H1 (cell line): ENCODE data around the gene FBXO28. TPM values are rescaled to one million over a fixed set of nuclear protein-coding genes. Genes with fewer than 3 reads are reported as not detected.

Source experiments
- CTCF ChIA-PET: fragments of 300-600 bp; sonication (Branson Sonifier 250); formaldehyde crosslinking; loops from one replicate; lab custom pipeline; 2021; ENCODE audit not compliant: partially characterized antibody; lab: Charles Lee
- POLR2A ChIA-PET: fragments of 300-600 bp; sonication (Branson Sonifier 250); formaldehyde crosslinking; loops from one replicate; lab custom pipeline; 2021; ENCODE audit warnings: inconsistent platforms; ENCODE audit not compliant: partially characterized antibody; lab: Charles Lee
- DNase-seq, 2 experiments: peaks; one replicate each; pipeline versions ENCODE4 v3.0.0 to v3.0.0-alpha.2; 2010 to 2022; ENCODE audit warnings: low spot score in 2 of 2, low read depth in 1 of 2, mixed read lengths in 1 of 2
- FAIRE-seq: peaks from 2 replicates; lab custom pipeline; 2011; peaks lifted over from hg19 to GRCh38; lab: Jason Lieb, UNC
- H2AFZ ChIP-seq: 2 replicates; pipeline ENCODE4 v1.8.1; 2012; ENCODE audit warnings: low read length, inconsistent platforms
- H2AK5ac ChIP-seq: 2 replicates; pipeline ENCODE4 v1.6.1; 2013; ENCODE audit warnings: low read depth, low read length
- H2BK120ac ChIP-seq: replicated peaks from 2 replicates; pipeline ENCODE3; 2013; ENCODE audit warnings: low read depth, low read length, inconsistent platforms
- H2BK12ac ChIP-seq: 2 replicates; pipeline ENCODE4 v1.6.1; 2013; ENCODE audit warnings: low read depth, low read length
- H2BK15ac ChIP-seq: 2 replicates; pipeline ENCODE4 v1.6.1; 2013; ENCODE audit warnings: low read length
- H2BK20ac ChIP-seq: 2 replicates; pipeline ENCODE4 v1.6.1; 2013; ENCODE audit warnings: low read length
- H2BK5ac ChIP-seq: 2 replicates; pipeline ENCODE4 v1.6.1; 2013; ENCODE audit warnings: low read depth, low read length
- H3K14ac ChIP-seq: 2 replicates; pipeline ENCODE4 v1.6.1; 2013; ENCODE audit warnings: inconsistent platforms; ENCODE audit not compliant: insufficient read length
- H3K18ac ChIP-seq: 2 replicates; pipeline ENCODE4 v1.6.1; 2013; ENCODE audit warnings: low read length; ENCODE audit errors: extremely low read depth
- H3K23ac ChIP-seq: 2 replicates; pipeline ENCODE4 v1.6.1; 2013; ENCODE audit warnings: inconsistent platforms; ENCODE audit not compliant: insufficient read length
- H3K23me2 ChIP-seq: 2 replicates; pipeline ENCODE4 v1.6.1; 2013; ENCODE audit warnings: low read depth, low read length
- H3K27ac ChIP-seq: 2 replicates; pipeline ENCODE4 v1.6.1; 2011; ENCODE audit warnings: low read depth, low read length, inconsistent platforms
- H3K27me3 ChIP-seq, 4 experiments: replicated peaks in 1 of 4; 1 replicate in 1 of 4; 2 replicates in 3 of 4; pipeline versions ENCODE4 v1.6.1 to v1.8.1; 2011 to 2013; ENCODE audit warnings: low read length in 3 of 4, mild to moderate bottlenecking in 3 of 4, inconsistent platforms in 2 of 4, mixed read lengths in 2 of 4, moderate library complexity in 1 of 4; ENCODE audit not compliant: control insufficient read depth in 3 of 4, insufficient read depth in 3 of 4; ENCODE audit errors: extremely low read depth in 1 of 4
- H3K36me3 ChIP-seq, 4 experiments: 2 replicates each; pipeline versions ENCODE4 v1.6.1 to v1.8.1; 2011 to 2013; ENCODE audit warnings: mild to moderate bottlenecking in 4 of 4, low read length in 3 of 4, moderate library complexity in 2 of 4, control low read depth in 1 of 4, inconsistent platforms in 1 of 4; ENCODE audit not compliant: insufficient read depth in 4 of 4, control insufficient read depth in 2 of 4
- H3K4ac ChIP-seq: replicated peaks from 2 replicates; pipeline ENCODE3; 2013; ENCODE audit warnings: low read length, low read depth, mixed read lengths, inconsistent platforms; ENCODE audit not compliant: insufficient read length
- H3K4me1 ChIP-seq, 4 experiments: replicated peaks in 1 of 4; 1 replicate in 1 of 4; 2 replicates in 3 of 4; pipeline versions ENCODE4 v1.6.1 to v1.8.1; 2011 to 2013; ENCODE audit warnings: low read length in 3 of 4, inconsistent platforms in 2 of 4, mixed read lengths in 1 of 4; ENCODE audit not compliant: insufficient read depth in 4 of 4, control insufficient read depth in 3 of 4
- H3K4me2 ChIP-seq, 2 experiments: 2 replicates each; pipeline versions ENCODE4 v1.6.1 to v1.8.1; 2011 to 2013; ENCODE audit warnings: low read depth in 2 of 2, low read length in 2 of 2, control low read depth in 1 of 2, inconsistent platforms in 1 of 2, mild to moderate bottlenecking in 1 of 2; ENCODE audit not compliant: insufficient read depth in 1 of 2
- H3K4me3 ChIP-seq, 4 experiments: fragments of 200-600, 300-600 bp in 1 of 4; sonication (generic), shearing (Covaris generic), sonication (Bioruptor Twin) in 1 of 4; 2 replicates each; pipeline versions ENCODE4 v1.5.1 to v1.8.1; 2011 to 2016; ENCODE audit warnings: low read length in 4 of 4, low read depth in 3 of 4, control low read depth in 2 of 4, inconsistent platforms in 2 of 4, mild to moderate bottlenecking in 2 of 4, mixed read lengths in 1 of 4, moderate library complexity in 1 of 4; ENCODE audit not compliant: insufficient read depth in 2 of 4; ENCODE audit errors: extremely low read depth in 1 of 4
- H3K56ac ChIP-seq: replicated peaks from 2 replicates; pipeline ENCODE3; 2013; ENCODE audit warnings: low read depth, mild to moderate bottlenecking, mixed read lengths, low read length, inconsistent platforms; ENCODE audit not compliant: insufficient read length
- H3K79me1 ChIP-seq: 2 replicates; pipeline ENCODE4 v1.6.1; 2013; ENCODE audit warnings: low read depth, low read length, control low read depth
- H3K79me2 ChIP-seq, 2 experiments: 2 replicates each; pipeline versions ENCODE4 v1.6.1 to v1.8.1; 2012 to 2013; ENCODE audit warnings: low read length in 2 of 2, mild to moderate bottlenecking in 2 of 2, inconsistent platforms in 1 of 2; ENCODE audit not compliant: insufficient read depth in 2 of 2, control insufficient read depth in 1 of 2
- H3K9ac ChIP-seq, 4 experiments: replicated peaks in 1 of 4; 1 replicate in 1 of 4; 2 replicates in 3 of 4; pipeline versions ENCODE4 v1.6.1 to v1.8.1; 2011 to 2013; ENCODE audit warnings: low read depth in 3 of 4, low read length in 3 of 4, control low read depth in 2 of 4, mild to moderate bottlenecking in 2 of 4, moderate library complexity in 2 of 4, inconsistent platforms in 1 of 4; ENCODE audit errors: extremely low read depth in 1 of 4
- H3K9me3 ChIP-seq, 2 experiments: 2 replicates each; pipeline versions ENCODE4 v1.6.1 to v1.8.1; 2012 to 2013; ENCODE audit warnings: mild to moderate bottlenecking in 2 of 2, moderate library complexity in 2 of 2, control low read depth in 1 of 2, inconsistent platforms in 1 of 2, low read depth in 1 of 2, low read length in 1 of 2, mixed read lengths in 1 of 2; ENCODE audit not compliant: insufficient read depth in 2 of 2
- H4K20me1 ChIP-seq, 2 experiments: replicated peaks in 1 of 2; 2 replicates each; pipeline versions ENCODE3 to v1.8.1; 2011 to 2013; ENCODE audit warnings: inconsistent platforms in 2 of 2, low read length in 2 of 2, mild to moderate bottlenecking in 1 of 2; ENCODE audit not compliant: insufficient read depth in 2 of 2, control insufficient read depth in 1 of 2
- H4K5ac ChIP-seq: 2 replicates; pipeline ENCODE4 v1.6.1; 2013; ENCODE audit warnings: low read length, low read depth, mixed read lengths, inconsistent platforms; ENCODE audit not compliant: insufficient read length
- H4K8ac ChIP-seq: 2 replicates; pipeline ENCODE4 v1.8.0; 2013; ENCODE audit warnings: mild to moderate bottlenecking, moderate library complexity, low read length, inconsistent platforms; ENCODE audit not compliant: insufficient read depth; ENCODE audit errors: extremely low read depth
- H4K91ac ChIP-seq: replicated peaks from 2 replicates; pipeline ENCODE3; 2013; ENCODE audit warnings: low read length, mixed read lengths, inconsistent platforms; ENCODE audit not compliant: insufficient read length
- CTBP2 ChIP-seq: IDR thresholded peaks from 2 replicates; pipeline ENCODE4 v1.7.0; 2011; ENCODE audit warnings: borderline replicate concordance, mild to moderate bottlenecking, moderate library complexity, mixed read lengths, low read length; ENCODE audit not compliant: insufficient read depth, insufficient read length
- GABPA ChIP-seq: IDR thresholded peaks from 2 replicates; pipeline ENCODE4 v1.6.1; 2011; ENCODE audit warnings: mild to moderate bottlenecking, low read length, moderate library complexity, borderline replicate concordance; ENCODE audit not compliant: insufficient read depth
- JUN ChIP-seq: IDR thresholded peaks from 2 replicates; pipeline ENCODE4 v1.6.1; 2011; ENCODE audit warnings: low read depth, mild to moderate bottlenecking, improper control_type of control experiment, low read length
- POLR2A ChIP-seq, 2 experiments: IDR thresholded peaks; 1 replicate in 1 of 2; 2 replicates in 1 of 2; pipeline ENCODE4 v1.6.1; 2011; ENCODE audit warnings: low read depth in 2 of 2, low read length in 2 of 2, mild to moderate bottlenecking in 2 of 2; ENCODE audit errors: control extremely low read depth in 1 of 2
- SP2 ChIP-seq: IDR thresholded peaks from 2 replicates; pipeline ENCODE4 v1.6.1; 2012; ENCODE audit warnings: mild to moderate bottlenecking, low read length, inconsistent platforms
- TAF1 ChIP-seq: IDR thresholded peaks from 2 replicates; pipeline ENCODE4 v1.6.1; 2011; ENCODE audit warnings: mild to moderate bottlenecking, low read depth, low read length
- TAF7 ChIP-seq: optimal IDR thresholded peaks from 2 replicates; pipeline ENCODE3; 2011; ENCODE audit warnings: low read depth, mild to moderate bottlenecking, inconsistent platforms, low read length, moderate library complexity, borderline replicate concordance
- WGBS, 2 experiments: shearing (Covaris generic) in 1 of 2; methylation state at CpG; one replicate each; pipeline versions ENCODE4 v1.1.6 to v1.1.7; 2013 to 2015; ENCODE audit warnings: low lambda C conversion rate in 2 of 2, mixed read lengths in 2 of 2, inconsistent platforms in 1 of 2, low coverage in 1 of 2, missing lambda C conversion rate in 1 of 2; ENCODE audit not compliant: insufficient replicate concordance in 2 of 2, insufficient coverage in 1 of 2, insufficient read length in 1 of 2; ENCODE audit errors: extremely low coverage in 1 of 2, missing lambda C conversion rate in 1 of 2; 5-methylcytosine and 5-hydroxymethylcytosine counted together
- polyA plus RNA-seq, 7 experiments: library from polyadenylated mRNA; depleted of rRNA in 3 of 7; stranded (reverse) in 5 of 7; unstranded in 2 of 7; fragments of >200 nt in 5 of 7; fragments of 200-250 nt in 2 of 7; gene quantifications; 1 replicate in 5 of 7; 2 replicates in 1 of 7; 4 replicates in 1 of 7; pipeline versions ENCODE4 v1.2.1 to v1.2.3, GENCODE V29; 2011 to 2013; ENCODE audit warnings: missing spikeins in 2 of 7, mixed read lengths in 2 of 7
- total RNA-seq: library from RNA; stranded (reverse); fragmentation: NEBNext Ultra II Directional; extraction: Animal tissue kit (Norgen Biotek cat#: 25700); gene quantifications from 2 replicates; pipeline ENCODE4 v1.2.1, GENCODE V29; 2021

The FBXO28 gene
- total and polyA plus RNA-seq, 2 of the 8 experiments (the other 6 are each of a cell fraction or from before 2014, with no cell fraction given) = 10.3 to 42.5 TPM

- no peak overlapping the region for H2BK12ac ChIP-seq
- no peak overlapping the region for H3K4ac ChIP-seq
- WGBS, 2 experiments = 95% methylated on average over 3 of the region's 3 CpGs; no CpG with 5 or more reads in 1 of the 2 experiments
- no peak overlapping the region for H3K4me2 ChIP-seq
- no peaks in the 10 kb centered on the region for H3K79me1 ChIP-seq
- H3K23me2 ChIP-seq = peaks cover 1% of the 10 kb centered on the region; the same call in 1 of the 2 replicates
- no peak overlapping the region for H2BK20ac ChIP-seq
- no peaks in the 10 kb centered on the region for H3K79me2 ChIP-seq
- H2AK5ac ChIP-seq = no peak overlapping the region
- H3K14ac ChIP-seq = no peak overlapping the region
- H4K91ac ChIP-seq = no peak overlapping the region
- H4K5ac ChIP-seq = no peak overlapping the region
- H3K36me3 ChIP-seq = no peaks in the 10 kb centered on the region
- POLR2A ChIA-PET = no interaction called here
- no peak overlapping the region for H3K4me3 ChIP-seq
- no peak overlapping the region for H2BK15ac ChIP-seq
- H3K27ac ChIP-seq = no peak overlapping the region
- no peaks in the 10 kb centered on the region for H4K20me1 ChIP-seq
- no peak overlapping the region for H2BK120ac ChIP-seq
- H3K9ac ChIP-seq = no peak overlapping the region
- no peaks in the 10 kb centered on the region for H3K9me3 ChIP-seq
- no peak overlapping the region for H2AFZ ChIP-seq
- no peak overlapping the region for H4K8ac ChIP-seq
- H3K18ac ChIP-seq = no peak overlapping the region
- H2BK5ac ChIP-seq = no peak overlapping the region
- H3K56ac ChIP-seq = no peak overlapping the region
- H3K23ac ChIP-seq = no peak overlapping the region
- DNase-seq (no peak), FAIRE-seq (no peak)
- CTCF ChIA-PET = no interaction called here
- no peaks in the 10 kb centered on the region for H3K4me1 ChIP-seq
- no peaks in the 10 kb centered on the region for H3K27me3 ChIP-seq
- TF ChIP-seq TAF7 = no peak
- TF ChIP-seq TAF1 = no peak
- no peak for TF ChIP-seq JUN
- no peak for TF ChIP-seq CTBP2
- TF ChIP-seq SP2 = no peak
- no peak for TF ChIP-seq POLR2A (IDR thresholded peaks at IDR 0.05; ENCODE audit: control extremely low read depth in 1 of 2, low read depth in 2 of 2, low read length in 2 of 2)
- TF ChIP-seq GABPA = no peak
Observed at GRCh38 chr1:224089583-224089982, 24.3 kb upstream of the FBXO28 start.
